ENCODE results near the gene UGT1A10.

DNA sequence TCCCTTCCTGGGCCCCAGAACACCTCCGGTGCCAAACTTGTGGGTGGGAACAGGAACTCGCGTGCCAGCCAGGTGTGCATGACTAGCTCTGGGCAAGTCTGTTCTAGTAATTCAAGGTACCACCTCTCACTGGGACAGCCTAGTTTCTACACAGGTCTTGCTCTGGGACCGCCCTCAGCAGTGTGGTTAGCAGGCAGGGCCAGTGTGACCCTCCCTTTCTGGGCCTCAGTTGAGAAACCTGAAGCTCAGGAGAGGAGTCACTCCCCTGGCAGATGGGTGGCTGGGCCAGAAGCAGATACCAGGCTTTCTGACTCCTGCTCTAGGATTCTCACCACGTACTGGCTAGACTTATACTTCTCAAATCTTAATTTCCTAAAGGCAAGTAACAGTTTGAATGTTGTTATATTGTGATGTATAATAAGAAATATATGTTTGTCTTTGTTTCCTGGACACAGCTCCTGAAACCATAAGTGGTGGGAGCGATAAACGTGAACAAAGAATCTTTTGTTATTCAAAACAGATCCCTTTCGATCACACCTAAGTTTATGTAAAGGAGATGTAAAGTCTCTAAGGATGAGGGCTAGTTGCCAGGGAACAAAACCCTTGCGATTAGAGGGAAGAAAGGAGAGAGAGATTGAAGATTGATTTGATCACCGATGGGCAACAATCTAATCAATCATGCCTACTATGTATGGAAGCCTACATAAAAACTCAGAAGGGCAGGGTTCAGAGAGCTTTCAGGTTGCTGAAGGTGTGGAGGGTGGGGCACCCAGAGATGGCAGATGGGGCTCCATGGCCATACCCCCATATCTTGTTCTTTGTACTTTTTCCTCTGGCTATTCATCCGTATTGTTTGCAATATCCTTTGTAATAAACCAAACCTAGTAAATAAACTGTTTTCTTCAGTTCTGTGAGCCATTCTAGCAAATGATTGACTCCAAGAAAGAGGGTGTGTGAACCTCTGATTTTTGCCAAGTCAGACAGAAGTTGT lies 55.5 kb downstream of the UGT1A10 start:
- TF ChIP-seq, protein P1, sequence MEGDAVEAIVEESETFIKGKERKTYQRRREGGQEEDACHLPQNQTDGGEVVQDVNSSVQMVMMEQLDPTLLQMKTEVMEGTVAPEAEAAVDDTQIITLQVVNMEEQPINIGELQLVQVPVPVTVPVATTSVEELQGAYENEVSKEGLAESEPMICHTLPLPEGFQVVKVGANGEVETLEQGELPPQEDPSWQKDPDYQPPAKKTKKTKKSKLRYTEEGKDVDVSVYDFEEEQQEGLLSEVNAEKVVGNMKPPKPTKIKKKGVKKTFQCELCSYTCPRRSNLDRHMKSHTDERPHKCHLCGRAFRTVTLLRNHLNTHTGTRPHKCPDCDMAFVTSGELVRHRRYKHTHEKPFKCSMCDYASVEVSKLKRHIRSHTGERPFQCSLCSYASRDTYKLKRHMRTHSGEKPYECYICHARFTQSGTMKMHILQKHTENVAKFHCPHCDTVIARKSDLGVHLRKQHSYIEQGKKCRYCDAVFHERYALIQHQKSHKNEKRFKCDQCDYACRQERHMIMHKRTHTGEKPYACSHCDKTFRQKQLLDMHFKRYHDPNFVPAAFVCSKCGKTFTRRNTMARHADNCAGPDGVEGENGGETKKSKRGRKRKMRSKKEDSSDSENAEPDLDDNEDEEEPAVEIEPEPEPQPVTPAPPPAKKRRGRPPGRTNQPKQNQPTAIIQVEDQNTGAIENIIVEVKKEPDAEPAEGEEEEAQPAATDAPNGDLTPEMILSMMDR (conservative IDR thresholded peaks at IDR 0.05; ENCODE audit: low read depth, low read length), result no peak
- TF ChIP-seq EZH2 (IDR thresholded peaks at IDR 0.05; ENCODE audit: borderline replicate concordance, low read depth, low read length, poor library complexity, severe bottlenecking), result no peak
